Esophagus squamous epithelium (tissue), 4 donors: ENCODE measurements around the gene ACAD8.

Experiments
- POLR2A ChIP-seq, 4 donors: fragments of 450-650 bp; IDR thresholded peaks; one replicate each; pipeline ENCODE4 v1.6.1; 2017; ENCODE audit warnings: antibody characterized with exemption in 4 of 4, mild to moderate bottlenecking in 4 of 4, moderate library complexity in 3 of 4
- TF ChIP-seq, protein P1 (sequence below), 6 experiments: fragments of 450-650 bp in 4 of 6; fragments of 200-600 bp in 2 of 6; sonication (generic) in 2 of 6; IDR thresholded peaks; one replicate each; pipeline ENCODE4 v1.5.1; 2016 to 2019; ENCODE audit warnings: antibody characterized with exemption in 6 of 6, mild to moderate bottlenecking in 4 of 6, moderate library complexity in 4 of 6

DNA sequence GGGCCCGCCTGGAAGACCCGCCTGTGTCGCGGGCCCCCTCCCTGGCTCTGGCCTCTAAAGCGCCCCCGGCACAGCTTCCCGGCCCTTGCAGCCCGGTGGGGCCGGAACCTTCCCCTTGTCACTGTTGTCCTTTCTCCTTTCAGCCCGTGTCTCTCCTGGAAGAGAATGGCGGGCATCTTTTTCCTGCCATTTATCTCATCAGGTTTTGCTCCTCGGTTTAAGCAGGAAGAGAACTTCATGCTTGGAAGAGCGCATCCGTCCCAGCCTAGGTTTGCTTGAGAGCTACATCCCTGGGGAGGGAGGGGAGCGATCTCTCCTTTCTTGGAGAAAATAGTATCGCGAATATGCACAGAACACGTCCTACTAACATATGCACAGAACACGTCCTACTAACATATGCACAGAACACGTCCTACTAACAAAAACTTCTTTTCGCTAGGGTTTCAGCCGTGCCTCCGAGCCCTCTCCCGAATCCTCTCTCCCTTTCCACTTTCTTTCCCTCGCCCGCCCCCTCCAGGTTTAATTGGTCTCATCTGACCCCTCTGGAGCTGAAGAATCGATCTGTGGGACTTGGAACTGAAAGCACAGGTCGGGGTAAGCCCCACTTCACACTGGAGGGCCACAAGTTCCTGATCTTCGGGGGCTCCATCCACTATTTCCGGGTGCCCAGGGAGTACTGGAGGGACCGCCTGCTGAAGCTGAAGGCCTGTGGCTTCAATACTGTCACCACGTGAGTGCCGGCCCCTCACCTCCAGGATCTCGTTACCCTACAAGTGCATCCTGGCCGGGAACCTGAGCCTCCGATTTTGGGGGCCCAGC lies 24.0 kb downstream of the ACAD8 start:
- TF ChIP-seq, protein P1, sequence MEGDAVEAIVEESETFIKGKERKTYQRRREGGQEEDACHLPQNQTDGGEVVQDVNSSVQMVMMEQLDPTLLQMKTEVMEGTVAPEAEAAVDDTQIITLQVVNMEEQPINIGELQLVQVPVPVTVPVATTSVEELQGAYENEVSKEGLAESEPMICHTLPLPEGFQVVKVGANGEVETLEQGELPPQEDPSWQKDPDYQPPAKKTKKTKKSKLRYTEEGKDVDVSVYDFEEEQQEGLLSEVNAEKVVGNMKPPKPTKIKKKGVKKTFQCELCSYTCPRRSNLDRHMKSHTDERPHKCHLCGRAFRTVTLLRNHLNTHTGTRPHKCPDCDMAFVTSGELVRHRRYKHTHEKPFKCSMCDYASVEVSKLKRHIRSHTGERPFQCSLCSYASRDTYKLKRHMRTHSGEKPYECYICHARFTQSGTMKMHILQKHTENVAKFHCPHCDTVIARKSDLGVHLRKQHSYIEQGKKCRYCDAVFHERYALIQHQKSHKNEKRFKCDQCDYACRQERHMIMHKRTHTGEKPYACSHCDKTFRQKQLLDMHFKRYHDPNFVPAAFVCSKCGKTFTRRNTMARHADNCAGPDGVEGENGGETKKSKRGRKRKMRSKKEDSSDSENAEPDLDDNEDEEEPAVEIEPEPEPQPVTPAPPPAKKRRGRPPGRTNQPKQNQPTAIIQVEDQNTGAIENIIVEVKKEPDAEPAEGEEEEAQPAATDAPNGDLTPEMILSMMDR (IDR thresholded peaks at IDR 0.05): no peak
- no peak for TF ChIP-seq POLR2A (IDR thresholded peaks at IDR 0.05)
